Astrocyte of the spinal cord (primary cell): ENCODE data around the gene PRKD3.

ENCODE experiments used
- DNase-seq: peaks from one replicate; pipeline ENCODE4 v3.0.0; 2011; ENCODE audit warnings: low read depth, low spot score
- H3K4me3 ChIP-seq: 2 replicates; pipeline ENCODE4 v1.5.1; 2011; ENCODE audit warnings: low read depth, mild to moderate bottlenecking, low read length, moderate library complexity
- in situ Hi-C: cut with HindIII; loops from 2 replicates; pipeline ENCODE4 v1.10.0; 2017; ENCODE audit warnings: low sequenced_read_pairs
- TF ChIP-seq, protein P1 (sequence below): IDR thresholded peaks from 2 replicates; pipeline ENCODE4 v1.5.1; 2012; ENCODE audit warnings: low read depth, mild to moderate bottlenecking, low read length, inconsistent platforms

Gene PRKD3

GRCh38 chr2:37357069-37357468 lies 32.4 kb upstream of the PRKD3 start:
- no peak overlapping the region for H3K4me3 ChIP-seq
- in situ Hi-C loops, result no loop called here
- TF ChIP-seq, protein P1, sequence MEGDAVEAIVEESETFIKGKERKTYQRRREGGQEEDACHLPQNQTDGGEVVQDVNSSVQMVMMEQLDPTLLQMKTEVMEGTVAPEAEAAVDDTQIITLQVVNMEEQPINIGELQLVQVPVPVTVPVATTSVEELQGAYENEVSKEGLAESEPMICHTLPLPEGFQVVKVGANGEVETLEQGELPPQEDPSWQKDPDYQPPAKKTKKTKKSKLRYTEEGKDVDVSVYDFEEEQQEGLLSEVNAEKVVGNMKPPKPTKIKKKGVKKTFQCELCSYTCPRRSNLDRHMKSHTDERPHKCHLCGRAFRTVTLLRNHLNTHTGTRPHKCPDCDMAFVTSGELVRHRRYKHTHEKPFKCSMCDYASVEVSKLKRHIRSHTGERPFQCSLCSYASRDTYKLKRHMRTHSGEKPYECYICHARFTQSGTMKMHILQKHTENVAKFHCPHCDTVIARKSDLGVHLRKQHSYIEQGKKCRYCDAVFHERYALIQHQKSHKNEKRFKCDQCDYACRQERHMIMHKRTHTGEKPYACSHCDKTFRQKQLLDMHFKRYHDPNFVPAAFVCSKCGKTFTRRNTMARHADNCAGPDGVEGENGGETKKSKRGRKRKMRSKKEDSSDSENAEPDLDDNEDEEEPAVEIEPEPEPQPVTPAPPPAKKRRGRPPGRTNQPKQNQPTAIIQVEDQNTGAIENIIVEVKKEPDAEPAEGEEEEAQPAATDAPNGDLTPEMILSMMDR, result no peak
- no peak for DNase-seq

DNA sequence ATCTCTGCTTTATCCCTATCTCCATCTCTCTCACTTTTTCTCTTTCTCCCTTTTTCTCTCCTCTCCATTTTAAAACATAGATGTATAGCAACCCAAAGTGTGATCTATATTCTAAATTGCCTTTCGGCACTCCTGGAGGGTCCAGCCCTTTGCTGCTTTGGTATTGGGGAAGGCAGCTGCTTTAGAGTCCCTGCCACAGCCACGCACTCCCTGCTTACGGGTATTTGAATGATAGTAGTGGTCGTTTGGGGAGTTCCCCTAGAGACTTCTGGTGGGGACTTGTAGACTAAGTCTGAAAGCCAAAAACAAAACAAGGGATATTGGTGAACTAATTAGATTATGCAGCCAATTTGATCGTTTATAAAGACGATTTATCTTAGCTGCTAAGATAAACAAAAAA lies 31.7 kb upstream of the PRKD3 start:
- no peak overlapping the region for H3K4me3 ChIP-seq
- in situ Hi-C loops, result no loop called here
- TF ChIP-seq, protein P1, result no peak
- DNase-seq, result no peak

GRCh38 chr2:37355735-37356134 lies 31.1 kb upstream of the PRKD3 start:
- no peak for DNase-seq
- in situ Hi-C loops, result no loop called here
- TF ChIP-seq, protein P1, result no peak
- H3K4me3 ChIP-seq, result no peak overlapping the region

- no peak for DNase-seq
- in situ Hi-C loops, result no loop called here
- no peak overlapping the region for H3K4me3 ChIP-seq
- TF ChIP-seq, protein P1, result no peak
Observed at GRCh38 chr2:37354531-37354930, 29.9 kb upstream of the PRKD3 start.

- TF ChIP-seq, protein P1, result no peak
- in situ Hi-C loops, result no loop called here
- no peak overlapping the region for H3K4me3 ChIP-seq
- peak; percentile 28 for DNase-seq
Observed at GRCh38 chr2:37350034-37350433, 25.4 kb upstream of the PRKD3 start.

GRCh38 chr2:37349231-37349860 lies 24.7 kb upstream of the PRKD3 start:
- no peak for DNase-seq
- TF ChIP-seq, protein P1, result no peak
- in situ Hi-C loops, result no loop called here
- no peak overlapping the region for H3K4me3 ChIP-seq
